PC-9 (cell line): ENCODE results near the gene NEDD4. TPM values are rescaled to one million over a fixed set of nuclear protein-coding genes. Genes with fewer than 3 reads are reported as not detected.
"Not testable (repeated sequence)": the region's sequence is repeated elsewhere in the genome, so short reads cannot be mapped to it uniquely, and the experiment has no call there.

Experiments used
- BruUV-seq: library from RNA; stranded (reverse); fragments of 400-500 nt; replicated peaks from 2 replicates; lab custom pipeline; 2021; lab: Mats Ljungman, UMichigan
- CTCF ChIA-PET: fragments of 300-600 bp; sonication (Branson Sonifier 250); formaldehyde crosslinking; loops from one replicate; lab custom pipeline; 2022; ENCODE audit warnings: antibody characterized with exemption; lab: Charles Lee
- POLR2A ChIA-PET: fragments of 300-600 bp; sonication (Branson Sonifier 250); formaldehyde crosslinking; loops from one replicate; lab custom pipeline; 2022; ENCODE audit warnings: antibody characterized with exemption; ENCODE audit not compliant: unreplicated experiment; lab: Charles Lee
- DNase-seq, 2 experiments: peaks; one replicate each; pipeline versions ENCODE4 v3.0.0 to v3.0.0-alpha.2; 2015 to 2022; ENCODE audit warnings: mixed read lengths in 1 of 2
- H2AFZ ChIP-seq: fragments of 200-600 bp; sonication (generic); 2 replicates; pipeline ENCODE4 v1.8.1; 2017; ENCODE audit warnings: antibody characterized with exemption
- H3F3A ChIP-seq: fragments of 200-600 bp; sonication (generic); 2 replicates; pipeline ENCODE4 v1.8.1; 2017; ENCODE audit warnings: antibody characterized with exemption, mild to moderate bottlenecking, low read depth; ENCODE audit not compliant: insufficient read depth
- H3K27ac ChIP-seq: fragments of 200-600 bp; sonication (generic); 2 replicates; pipeline ENCODE4 v1.6.1; 2016; ENCODE audit warnings: mixed run types
- H3K27me3 ChIP-seq: fragments of 200-600 bp; sonication (generic); 2 replicates; pipeline ENCODE4 v1.6.1; 2016; ENCODE audit warnings: low read depth, mixed run types; ENCODE audit not compliant: insufficient read depth
- H3K36me3 ChIP-seq: fragments of 200-600 bp; sonication (generic); 2 replicates; pipeline ENCODE4 v1.6.1; 2016; ENCODE audit warnings: low read depth, mixed run types
- H3K4me1 ChIP-seq: fragments of 200-600 bp; sonication (generic); replicated peaks from 2 replicates; pipeline ENCODE4 v1.6.1; 2016; ENCODE audit warnings: mixed run types; ENCODE audit not compliant: insufficient read depth
- H3K4me2 ChIP-seq: fragments of 200-600 bp; sonication (generic); 2 replicates; pipeline ENCODE4 v1.6.1; 2017; ENCODE audit warnings: mixed run types
- H3K4me3 ChIP-seq: fragments of 200-600 bp; sonication (generic); 2 replicates; pipeline ENCODE4 v1.6.1; 2016; ENCODE audit warnings: mixed run types
- H3K79me2 ChIP-seq: fragments of 200-600 bp; sonication (generic); 2 replicates; pipeline ENCODE4 v1.6.1; 2017; ENCODE audit warnings: low read depth, mixed run types
- H3K9me2 ChIP-seq: fragments of 200-600 bp; sonication (generic); 2 replicates; pipeline ENCODE4 v1.8.1; 2017; ENCODE audit warnings: mild to moderate bottlenecking; ENCODE audit not compliant: insufficient read depth
- H3K9me3 ChIP-seq: fragments of 200-600 bp; sonication (generic); 2 replicates; pipeline ENCODE4 v1.8.1; 2016; ENCODE audit warnings: low read depth; ENCODE audit not compliant: insufficient read depth
- H4K20me1 ChIP-seq: fragments of 200-600 bp; sonication (generic); 2 replicates; pipeline ENCODE4 v1.8.1; 2017; ENCODE audit not compliant: insufficient read depth
- CTCF ChIP-seq: fragments of 200-600 bp; sonication (generic); conservative IDR thresholded peaks from 2 replicates; pipeline ENCODE4 v1.6.1; 2017; ENCODE audit warnings: mixed run types, antibody characterized with exemption, mild to moderate bottlenecking, moderate library complexity
- EZH2 ChIP-seq: fragments of 200-600 bp; sonication (generic); IDR thresholded peaks from 2 replicates; pipeline ENCODE4 v1.8.0; 2017; ENCODE audit warnings: antibody characterized with exemption, low read depth
- intact Hi-C: fragments of 100-400 bp; cut with micrococcal nuclease; formaldehyde crosslinking; loops from one replicate; pipeline ENCODE4 v1.10.0; 2022; ENCODE audit not compliant: unreplicated experiment
- total RNA-seq: library from RNA; stranded (reverse); gene quantifications from 2 replicates; pipeline ENCODE4 v1.2.3, GENCODE V29; 2021

The NEDD4 gene
- total RNA-seq, 1 experiment from 2014 or later = 24.5 TPM

- H4K20me1 ChIP-seq, BruUV-seq, H3K27ac ChIP-seq, H2AFZ ChIP-seq, H3K36me3 ChIP-seq, CTCF ChIA-PET, DNase-seq, POLR2A ChIA-PET, H3K4me2 ChIP-seq, H3K9me2 ChIP-seq, H3K9me3 ChIP-seq, H3K4me3 ChIP-seq, intact Hi-C loops, H3K27me3 ChIP-seq, H3K79me2 ChIP-seq: not testable (repeated sequence)
- peaks cover 21% of the 10 kb centered on the region for H3F3A ChIP-seq
- peaks cover 42% of the 10 kb centered on the region for H3K4me1 ChIP-seq
Measured at GRCh38 chr15:56004281-56004680, 10.9 kb upstream of the NEDD4 start.

GRCh38 chr15:56003777-56004176, 10.4 kb upstream of the NEDD4 start:
- CTCF ChIA-PET, H3K4me2 ChIP-seq, H4K20me1 ChIP-seq, H3K4me3 ChIP-seq, BruUV-seq, H3K27me3 ChIP-seq, DNase-seq, H3K79me2 ChIP-seq, H3K27ac ChIP-seq, H2AFZ ChIP-seq, H3K9me2 ChIP-seq, intact Hi-C loops, POLR2A ChIA-PET, H3K36me3 ChIP-seq, H3K9me3 ChIP-seq: not testable (repeated sequence)
- peaks cover 47% of the 10 kb centered on the region for H3K4me1 ChIP-seq
- H3F3A ChIP-seq = peaks cover 25% of the 10 kb centered on the region

GRCh38 chr15:56003277-56003676, 9.9 kb upstream of the NEDD4 start:
- intact Hi-C loops, H3K79me2 ChIP-seq, H3K27ac ChIP-seq, H2AFZ ChIP-seq, DNase-seq, CTCF ChIA-PET, H3K4me2 ChIP-seq, BruUV-seq, H3K27me3 ChIP-seq, H4K20me1 ChIP-seq, H3K36me3 ChIP-seq, POLR2A ChIA-PET, H3K4me3 ChIP-seq, H3K9me2 ChIP-seq, H3K9me3 ChIP-seq: not testable (repeated sequence)
- peaks cover 52% of the 10 kb centered on the region for H3K4me1 ChIP-seq
- H3F3A ChIP-seq = peaks cover 30% of the 10 kb centered on the region

- no peaks in the 10 kb centered on the region for H4K20me1 ChIP-seq
- peaks cover 33% of the 10 kb centered on the region for H3F3A ChIP-seq
- no peaks in the 10 kb centered on the region for H3K9me3 ChIP-seq
- peak overlapping the region; percentile 57 for H3K4me2 ChIP-seq
- peak in 1 of 2 experiments; percentile 58 for DNase-seq
- BruUV-seq = no TSS peak
- peak overlapping the region; percentile 67 for H3K27ac ChIP-seq
- H3K79me2 ChIP-seq = no peaks in the 10 kb centered on the region
- POLR2A ChIA-PET = interaction anchor here (0.5 to 0.6 kb wide), 2 partner anchors 51 to 104 kb away, joined by 4 to 8 read pairs; no protein-coding TSS in a partner anchor
- intact Hi-C loops = no loop called here
- H3K27me3 ChIP-seq = no peaks in the 10 kb centered on the region
- CTCF ChIA-PET = no interaction called here
- no peak for TF ChIP-seq CTCF
- TF ChIP-seq EZH2 = no peak
- H2AFZ ChIP-seq = no peak overlapping the region
- peaks cover 58% of the 10 kb centered on the region for H3K4me1 ChIP-seq
- H3K9me2 ChIP-seq = no peaks in the 10 kb centered on the region
- no peak overlapping the region for H3K4me3 ChIP-seq
- H3K36me3 ChIP-seq = no peaks in the 10 kb centered on the region
Measured at GRCh38 chr15:56001471-56002078, 8.2 kb upstream of the NEDD4 start.
